GM12878 (cell line): ENCODE measurements around the gene POMC. TPM values are rescaled to one million over a fixed set of nuclear protein-coding genes. Genes with fewer than 3 reads are reported as not detected.
"Not testable (repeated sequence)": the region's sequence is repeated elsewhere in the genome, so short reads cannot be mapped to it uniquely, and the experiment has no call there.

Experiments used
- ATAC-seq: fragments of 200-7000 bp; cut with Tn5 transposase; 3 replicates; pipeline ENCODE4 v1.9.1; 2020; ENCODE audit warnings: mild to moderate bottlenecking, moderate library complexity
- BruUV-seq: library from RNA; stranded (reverse); fragments of 400-500 nt; replicated peaks from 2 replicates; lab custom pipeline; 2021; lab: Mats Ljungman, UMichigan
- CTCF ChIA-PET: fragments of 300-600 bp; sonication (Branson Sonifier 250); formaldehyde crosslinking; extraction: SDS; loops from one replicate; lab custom pipeline; 2021; ENCODE audit warnings: inconsistent platforms; lab: Yijun Ruan, JAX
- POLR2A ChIA-PET: fragments of 350-600 bp; formaldehyde crosslinking; extraction: SDS; loops from one replicate; lab custom pipeline; 2021; ENCODE audit warnings: inconsistent platforms; lab: Charles Lee
- RAD21 ChIA-PET: fragments of 300-600 bp; sonication (Branson Sonifier 250); formaldehyde crosslinking; loops from one replicate; lab custom pipeline; 2023; ENCODE audit warnings: antibody characterized with exemption; ENCODE audit not compliant: unreplicated experiment; lab: Charles Lee
- SMC1A ChIA-PET: fragments of 300-600 bp; sonication (Branson Sonifier 250); formaldehyde crosslinking; loops from one replicate; lab custom pipeline; 2023; ENCODE audit not compliant: unreplicated experiment, uncharacterized antibody; lab: Charles Lee
- DNase-seq: peaks from one replicate; pipeline ENCODE4 v3.0.0-alpha.2; 2011; ENCODE audit warnings: low read depth, low spot score
- FAIRE-seq: peaks from 3 replicates; lab custom pipeline; 2011; peaks lifted over from hg19 to GRCh38; lab: Jason Lieb, UNC
- H2AFZ ChIP-seq: 2 replicates; pipeline ENCODE4 v1.6.0; 2011; ENCODE audit warnings: low read depth, low read length, control low read depth; ENCODE audit not compliant: control insufficient read depth
- H3K27ac ChIP-seq: 2 replicates; pipeline ENCODE4 v1.5.1; 2011; ENCODE audit warnings: control low read depth; ENCODE audit not compliant: control insufficient read depth, insufficient read depth
- H3K27me3 ChIP-seq, 2 experiments: replicated peaks in 1 of 2; 2 replicates each; pipeline versions ENCODE4 v1.6.0 to v1.6.1; 2011; ENCODE audit warnings: low read length in 1 of 2; ENCODE audit not compliant: control insufficient read depth in 2 of 2, insufficient read depth in 2 of 2
- H3K36me3 ChIP-seq, 2 experiments: 2 replicates each; pipeline ENCODE4 v1.5.1; 2011; ENCODE audit warnings: low read length in 1 of 2; ENCODE audit not compliant: control insufficient read depth in 2 of 2, insufficient read depth in 2 of 2
- H3K4me1 ChIP-seq: 2 replicates; pipeline ENCODE4 v1.6.1; 2011; ENCODE audit warnings: mild to moderate bottlenecking, low read length, moderate library complexity, mixed read lengths; ENCODE audit not compliant: control insufficient read depth, insufficient read depth
- H3K4me2 ChIP-seq: 2 replicates; pipeline ENCODE4 v1.6.0; 2011; ENCODE audit warnings: control low read depth; ENCODE audit not compliant: control insufficient read depth, insufficient read depth
- H3K4me3 ChIP-seq: fragments of 200-600 bp; sonication (generic); 2 replicates; pipeline ENCODE4 v1.5.1; 2016
- H3K79me2 ChIP-seq: 2 replicates; pipeline ENCODE4 v1.6.0; 2011; ENCODE audit warnings: low read length; ENCODE audit not compliant: control insufficient read depth, insufficient read depth
- H3K9ac ChIP-seq: 2 replicates; pipeline ENCODE4 v1.8.0; 2011; ENCODE audit warnings: low read length, control low read depth, mixed read lengths; ENCODE audit not compliant: control insufficient read depth, insufficient read depth
- H3K9me3 ChIP-seq: replicated peaks from 3 replicates; pipeline ENCODE4 v1.5.1; 2011; ENCODE audit warnings: mild to moderate bottlenecking, low read length; ENCODE audit not compliant: control insufficient read depth, insufficient read depth
- H4K20me1 ChIP-seq: 2 replicates; pipeline ENCODE4 v1.6.0; 2011; ENCODE audit not compliant: control insufficient read depth, insufficient read depth
- BHLHE40 ChIP-seq, 2 experiments: fragments of 450-650 bp in 1 of 2; IDR thresholded peaks; 2 replicates each; pipeline ENCODE4 v1.6.1; 2011 to 2017; ENCODE audit warnings: low read depth in 2 of 2, borderline replicate concordance in 1 of 2, improper control_type of control experiment in 1 of 2, low read length in 1 of 2, mild to moderate bottlenecking in 1 of 2
- CTCF ChIP-seq, 3 experiments: IDR thresholded peaks in 2 of 3; conservative IDR thresholded peaks in 1 of 3; 2 replicates each; pipeline ENCODE4 v1.5.1; 2011; ENCODE audit warnings: low read depth in 3 of 3, low read length in 3 of 3, mild to moderate bottlenecking in 3 of 3, control low read depth in 2 of 3, moderate library complexity in 2 of 3, inconsistent platforms in 1 of 3, mixed read lengths in 1 of 3; ENCODE audit not compliant: control insufficient read depth in 2 of 3, insufficient read depth in 1 of 3; ENCODE audit errors: extremely low read depth in 1 of 3
- ESRRA ChIP-seq: IDR thresholded peaks from 2 replicates; pipeline ENCODE4 v1.6.1; 2012; ENCODE audit warnings: mild to moderate bottlenecking, low read length, improper control_type of control experiment
- FOXM1 ChIP-seq: IDR thresholded peaks from 2 replicates; pipeline ENCODE4 v1.6.1; 2012; ENCODE audit warnings: low read depth, mild to moderate bottlenecking, inconsistent platforms, low read length, moderate library complexity
- NFXL1 ChIP-seq: fragments of 450-650 bp; IDR thresholded peaks from 2 replicates; pipeline ENCODE4 v1.6.1; 2017; ENCODE audit warnings: antibody characterized with exemption, mild to moderate bottlenecking, borderline replicate concordance
- POLR2AphosphoS2 ChIP-seq: IDR thresholded peaks from 2 replicates; pipeline ENCODE4 v1.6.1; 2011; ENCODE audit warnings: low read depth, mild to moderate bottlenecking, low read length, improper control_type of control experiment, moderate library complexity
- POU2F2 ChIP-seq: IDR thresholded peaks from 3 replicates; pipeline ENCODE4 v1.6.1; 2011; ENCODE audit warnings: low read depth, mild to moderate bottlenecking, low read length, borderline replicate concordance
- RUNX3 ChIP-seq: IDR thresholded peaks from 2 replicates; pipeline ENCODE4 v1.6.1; 2012; ENCODE audit warnings: low read length, inconsistent platforms
- SMARCA5 ChIP-seq: fragments of 450-650 bp; IDR thresholded peaks from 2 replicates; pipeline ENCODE4 v1.6.1; 2017; ENCODE audit warnings: mild to moderate bottlenecking
- SP1 ChIP-seq: IDR thresholded peaks from one replicate; pipeline ENCODE4 v1.6.1; 2011; ENCODE audit warnings: low read depth, low read length
- SPI1 ChIP-seq: IDR thresholded peaks from 2 replicates; pipeline ENCODE4 v1.6.1; 2011; ENCODE audit warnings: low read depth, mild to moderate bottlenecking, low read length, moderate library complexity, borderline replicate concordance; ENCODE audit not compliant: insufficient read depth
- SREBF1 ChIP-seq: IDR thresholded peaks from 2 replicates; pipeline ENCODE4 v1.6.1; 2012; ENCODE audit warnings: mild to moderate bottlenecking, low read length
- SUPT20H ChIP-seq: IDR thresholded peaks from 2 replicates; pipeline ENCODE4 v1.6.1; 2011; ENCODE audit warnings: low read depth, mild to moderate bottlenecking, low read length, moderate library complexity, borderline replicate concordance; ENCODE audit not compliant: control insufficient read depth
- SUZ12 ChIP-seq: fragments of 200-600 bp; sonication (generic); IDR thresholded peaks from one replicate; pipeline ENCODE4 v1.6.1; 2018; ENCODE audit warnings: antibody characterized with exemption, mild to moderate bottlenecking; ENCODE audit not compliant: unreplicated experiment
- WGBS: methylation state at CpG from one replicate; pipeline ENCODE4 v1.1.6; 2016; ENCODE audit warnings: low lambda C conversion rate; ENCODE audit not compliant: insufficient replicate concordance, insufficient coverage; ENCODE audit errors: missing lambda C conversion rate; 5-methylcytosine and 5-hydroxymethylcytosine counted together
- in situ Hi-C: fragments of 300-500 bp; cut with MboI; formaldehyde crosslinking; loops from 9 replicates; pipeline ENCODE4 v1.14.3; 2018; ENCODE audit warnings: mixed read lengths
- intact Hi-C: fragments of 100-400 bp; cut with micrococcal nuclease; formaldehyde crosslinking; loops from one replicate; pipeline ENCODE4 v1.14.2; 2022; ENCODE audit not compliant: unreplicated experiment
- polyA plus RNA-seq, 11 experiments: library from polyadenylated mRNA; depleted of rRNA in 4 of 11; unstranded in 6 of 11; stranded (reverse) in 5 of 11; fragments of >200 nt; fragmentation: Nextera tagmentation in 4 of 11; fragmentation: Illumina TruSeq in 1 of 11; extraction: Ambion mirVana in 4 of 11; extraction: Trizol in 1 of 11; gene quantifications; 1 replicate in 1 of 11; 2 replicates in 10 of 11; pipeline versions ENCODE4 v1.2.1 to v1.2.3, GENCODE V29; 2011 to 2016; ENCODE audit warnings: inconsistent platforms in 2 of 11, missing spikeins in 2 of 11, low read depth in 1 of 11
- total RNA-seq, 4 experiments: library from RNA; depleted of rRNA in 3 of 4; stranded (reverse); fragments of >200 nt in 3 of 4; fragmentation: Illumina TruSeq in 1 of 4; extraction: Trizol in 1 of 4; gene quantifications; 2 replicates each; pipeline versions ENCODE4 v1.2.1 to v1.2.3, GENCODE V29; 2013 to 2021

The POMC gene
- total and polyA plus RNA-seq, 10 of the 15 experiments (the other 5 are each of a cell fraction or from before 2014, with no cell fraction given), result 0.05 to 14.7 (median 6.8) TPM; not detected in 1

DNA sequence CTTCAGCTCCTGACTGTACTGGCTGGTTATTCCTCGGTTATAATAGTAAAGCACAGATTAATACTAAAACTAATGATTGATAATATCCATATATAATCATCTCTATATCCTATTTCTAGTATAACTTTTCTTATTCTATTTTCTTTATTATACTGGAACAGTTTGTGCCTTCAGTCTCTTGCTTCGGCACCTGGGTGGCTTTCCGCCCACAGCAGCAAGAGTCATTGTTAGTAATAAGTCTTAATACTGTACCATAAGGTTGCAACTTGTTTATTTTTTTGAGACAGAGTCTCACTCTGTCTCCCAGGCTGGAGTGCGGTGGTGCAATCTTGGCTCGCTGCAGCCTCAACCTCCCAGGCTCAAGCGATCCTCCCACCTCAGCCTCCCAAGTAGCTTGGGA, 42.5 kb upstream of the POMC start:
- H3K27ac ChIP-seq, H3K79me2 ChIP-seq, H2AFZ ChIP-seq, BruUV-seq, H3K9me3 ChIP-seq, H3K9ac ChIP-seq, H3K27me3 ChIP-seq, in situ Hi-C loops, H3K4me2 ChIP-seq, FAIRE-seq, H4K20me1 ChIP-seq, DNase-seq, H3K36me3 ChIP-seq, ATAC-seq, H3K4me3 ChIP-seq: not testable (repeated sequence)
- ChIA-PET RAD21 (interaction anchor here (0.6 to 1.7 kb wide), 5 partner anchors 14 to 166 kb away, joined by 3 to 9 read pairs (median 5); no protein-coding TSS in a partner anchor), SMC1A (interaction anchor here (0.7 to 6.9 kb wide), 6 partner anchors 16 to 1795 kb away, joined by 3 to 41 read pairs (median 4); no protein-coding TSS in a partner anchor), POLR2A (interaction anchor here (0.6 to 2.2 kb wide), 11 partner anchors 8 to 1830 kb away, joined by 3 to 11 read pairs (median 4); no protein-coding TSS in a partner anchor), CTCF (interaction anchor here (0.7 to 2.2 kb wide), 10 partner anchors 10 to 454 kb away, joined by 3 to 6 read pairs (median 3); no protein-coding TSS in a partner anchor)
- intact Hi-C loops, result loop anchor here (1.0 to 10.0 kb wide), 4 partner anchors 15 to 391 kb away; no protein-coding TSS in a partner anchor
- H3K4me1 ChIP-seq, result peaks cover 35% of the 10 kb centered on the region
- WGBS, result 86% methylated on average over 6 of the region's 6 CpGs

- Histone ChIP-seq H3K27me3 (no peaks in the 10 kb centered on the region), H3K4me1 (peaks cover 39% of the 10 kb centered on the region), H3K27ac (peak overlapping the region; percentile 37; the same call in 1 of the 2 replicates), H3K4me2 (peak overlapping the region; percentile 41; the same call in 1 of the 2 replicates), H3K4me3 (no peak overlapping the region), H3K9ac (no peak overlapping the region; the same call in 1 of the 2 replicates), H3K79me2 (no peaks in the 10 kb centered on the region), H3K9me3 (no peaks in the 10 kb centered on the region), H2AFZ (peak overlapping the region; percentile 50; the same call in 1 of the 2 replicates), H3K36me3 (no peaks in the 10 kb centered on the region), H4K20me1 (no peaks in the 10 kb centered on the region)
- FAIRE-seq (no peak), ATAC-seq (peak; percentile 12), DNase-seq (no peak)
- CTCF ChIA-PET, result interaction anchor here (0.7 to 7.1 kb wide), 4 partner anchors 10 to 360 kb away, joined by 5 to 36 read pairs (median 18); no protein-coding TSS in a partner anchor
- in situ Hi-C loops, result no loop called here
- POLR2A ChIA-PET, result interaction anchor here (1.0 kb wide), 1 partner anchor 41 kb away, joined by 4 read pairs; no protein-coding TSS in a partner anchor
- BruUV-seq, result no TSS peak
- RAD21 ChIA-PET, result interaction anchor here (0.5 to 1.5 kb wide), 4 partner anchors 67 to 1115 kb away, joined by 3 to 4 read pairs (median 4); no protein-coding TSS in a partner anchor
- SMC1A ChIA-PET, result interaction anchor here (1.0 to 6.9 kb wide), 4 partner anchors 20 to 170 kb away, joined by 3 to 41 read pairs (median 4); no protein-coding TSS in a partner anchor
- intact Hi-C loops, result no loop called here
- 38% methylated on average over 5 of the region's 5 CpGs for WGBS
- TF ChIP-seq SMARCA5, result no peak
- TF ChIP-seq NFXL1, result no peak
- TF ChIP-seq SREBF1, result no peak
- TF ChIP-seq SP1, result peak; percentile 26
- no peak for TF ChIP-seq CTCF (IDR thresholded peaks at IDR 0.05 in 2 of 3, conservative IDR thresholded peaks at IDR 0.05 in 1 of 3; ENCODE audit: control insufficient read depth in 2 of 3, extremely low read depth in 1 of 3, insufficient read depth in 1 of 3, low read depth in 3 of 3, low read length in 3 of 3)
- TF ChIP-seq ESRRA, result no peak
- TF ChIP-seq FOXM1, result peak; percentile 36; the same call in 1 of the 2 replicates
- TF ChIP-seq POU2F2, result 0 out of 3 replicates have a peak, but pooled peaks have one; percentile 7
- TF ChIP-seq POLR2AphosphoS2, result no peak
- TF ChIP-seq RUNX3, result peak; percentile 85
- peak; percentile 14 to 37; a peak in 2 of 4 replicates for TF ChIP-seq BHLHE40 (IDR thresholded peaks at IDR 0.05; ENCODE audit: borderline replicate concordance in 1 of 2, low read depth in 2 of 2, low read length in 1 of 2)
- no peak for TF ChIP-seq SUZ12
- no peak for TF ChIP-seq SUPT20H
- peak; percentile 92 for TF ChIP-seq SPI1
Observed at GRCh38 chr2:25207078-25207545, 38.7 kb upstream of the POMC start.
